Measurements from ENCODE around the gene TICRR. TPM values are rescaled to one million over a fixed set of nuclear protein-coding genes. Genes with fewer than 3 reads are reported as not detected.
"Not testable (repeated sequence)": the region's sequence is repeated elsewhere in the genome, so short reads cannot be mapped to it uniquely, and the experiment has no call there.

TICRR gene
- total RNA-seq, result 1.6 TPM

GRCh38 chr15:89575146-89575655 lies at the start of gene TICRR:
Gene TICRR, plus strand, starts transcription at chr15:89575469. Its CDS starts 118 bp downstream, at chr15:89575587.
- peak; percentile 83 to 100 (median 99) for DNase-seq (ENCODE audit: low read depth in 2 of 3, low spot score in 2 of 3)

GRCh38 chr15:89526181-89526580 lies 49.1 kb upstream of the TICRR start:
- no peak for DNase-seq (ENCODE audit: low read depth in 2 of 3, low spot score in 2 of 3)

- no peak for DNase-seq (ENCODE audit: low read depth in 2 of 3, low spot score in 2 of 3)
Measured at GRCh38 chr15:89526601-89527441, 48.4 kb upstream of the TICRR start.

GRCh38 chr15:89528757-89529352 lies 46.4 kb upstream of the TICRR start:
- DNase-seq (ENCODE audit: low read depth in 2 of 3, low spot score in 2 of 3), result no peak

- DNase-seq (ENCODE audit: low read depth in 2 of 3, low spot score in 2 of 3), result no peak
Measured at GRCh38 chr15:89530976-89531375, 44.3 kb upstream of the TICRR start.

- no peak for DNase-seq (ENCODE audit: low read depth in 2 of 3, low spot score in 2 of 3)
Measured at GRCh38 chr15:89531796-89532537, 43.3 kb upstream of the TICRR start.

- no peak for DNase-seq (ENCODE audit: low read depth in 2 of 3, low spot score in 2 of 3)
Measured at GRCh38 chr15:89533861-89534544, 41.3 kb upstream of the TICRR start.

- no peak for DNase-seq (ENCODE audit: low read depth in 2 of 3, low spot score in 2 of 3)
Measured at GRCh38 chr15:89539027-89539426, 36.2 kb upstream of the TICRR start.

- no peak for DNase-seq (ENCODE audit: low read depth in 2 of 3, low spot score in 2 of 3)
Measured at GRCh38 chr15:89542369-89542768, 32.9 kb upstream of the TICRR start.

- DNase-seq (ENCODE audit: low read depth in 2 of 3, low spot score in 2 of 3), result no peak
Measured at GRCh38 chr15:89543389-89543788, 31.9 kb upstream of the TICRR start.

- not testable (repeated sequence) for DNase-seq (ENCODE audit: low read depth in 2 of 3, low spot score in 2 of 3)
Measured at GRCh38 chr15:89549138-89549537, 26.1 kb upstream of the TICRR start.

GRCh38 chr15:89550427-89550826 lies 24.8 kb upstream of the TICRR start:
- DNase-seq (ENCODE audit: low read depth in 2 of 3, low spot score in 2 of 3), result no peak

- DNase-seq (ENCODE audit: low read depth in 2 of 3, low spot score in 2 of 3), result no peak
Measured at GRCh38 chr15:89551550-89551949, 23.7 kb upstream of the TICRR start.

GRCh38 chr15:89553632-89554031 lies 21.6 kb upstream of the TICRR start:
- no peak for DNase-seq (ENCODE audit: low read depth in 2 of 3, low spot score in 2 of 3)

GRCh38 chr15:89554247-89554646 lies 21.0 kb upstream of the TICRR start:
- no peak for DNase-seq (ENCODE audit: low read depth in 2 of 3, low spot score in 2 of 3)

GRCh38 chr15:89555768-89556167 lies 19.5 kb upstream of the TICRR start:
- no peak for DNase-seq (ENCODE audit: low read depth in 2 of 3, low spot score in 2 of 3)

GRCh38 chr15:89556413-89557262 lies 18.6 kb upstream of the TICRR start:
- DNase-seq (ENCODE audit: low read depth in 2 of 3, low spot score in 2 of 3), result peak in 2 of 3 donors; percentile 28 to 72

GRCh38 chr15:89559769-89560264 lies 15.5 kb upstream of the TICRR start:
- DNase-seq (ENCODE audit: low read depth in 2 of 3, low spot score in 2 of 3), result no peak

GRCh38 chr15:89566181-89566580 lies 9.1 kb upstream of the TICRR start:
- no peak for DNase-seq (ENCODE audit: low read depth in 2 of 3, low spot score in 2 of 3)

Measured in hematopoietic multipotent progenitor cell (in vitro differentiated cells).